ENCODE data around the gene LMCD1.

LMCD1 gene, protein sequence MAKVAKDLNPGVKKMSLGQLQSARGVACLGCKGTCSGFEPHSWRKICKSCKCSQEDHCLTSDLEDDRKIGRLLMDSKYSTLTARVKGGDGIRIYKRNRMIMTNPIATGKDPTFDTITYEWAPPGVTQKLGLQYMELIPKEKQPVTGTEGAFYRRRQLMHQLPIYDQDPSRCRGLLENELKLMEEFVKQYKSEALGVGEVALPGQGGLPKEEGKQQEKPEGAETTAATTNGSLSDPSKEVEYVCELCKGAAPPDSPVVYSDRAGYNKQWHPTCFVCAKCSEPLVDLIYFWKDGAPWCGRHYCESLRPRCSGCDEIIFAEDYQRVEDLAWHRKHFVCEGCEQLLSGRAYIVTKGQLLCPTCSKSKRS

DNA sequence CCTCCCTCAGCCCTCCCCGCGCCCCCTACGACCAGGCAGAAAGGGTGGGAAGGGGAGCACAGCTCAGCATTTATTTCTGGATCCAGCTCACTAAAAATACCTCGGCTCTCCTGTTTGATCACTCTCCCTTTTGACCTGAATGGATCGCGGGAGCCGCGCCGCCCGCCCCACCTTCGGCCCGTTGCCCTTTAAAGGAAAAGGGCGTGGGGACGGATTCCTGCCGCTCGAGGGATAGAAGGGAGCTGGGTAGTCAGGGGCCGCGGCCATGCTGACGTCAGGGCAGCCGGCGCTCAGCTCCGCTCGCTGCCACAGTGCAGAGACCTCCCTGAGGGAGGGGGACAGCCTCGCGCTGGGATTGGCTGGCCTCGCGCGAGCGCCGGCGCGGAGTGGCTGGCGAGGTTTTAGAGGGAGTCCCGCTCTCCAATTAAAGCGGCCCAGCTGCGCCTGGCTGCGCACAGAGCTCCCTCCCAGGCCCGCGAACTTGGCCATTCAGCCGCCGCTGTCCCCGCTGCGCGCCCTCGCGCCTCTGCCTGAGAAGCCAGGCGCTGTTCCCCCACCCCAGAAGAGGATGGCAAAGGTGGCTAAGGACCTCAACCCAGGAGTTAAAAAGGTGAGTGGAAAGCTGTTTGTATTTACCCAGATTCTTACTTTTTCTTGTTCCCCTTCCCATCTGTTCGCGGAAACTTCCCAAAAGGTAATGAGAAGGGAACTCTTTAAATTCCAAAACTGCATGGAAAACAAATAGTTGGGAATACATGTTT lies at the start of gene LMCD1:
TSS of gene LMCD1 (plus strand) at position 453 of the 761 bp plus-strand sequence. CDS start at position 569, 116 bp downstream.
- DNase-seq: peak; percentile 58

DNA sequence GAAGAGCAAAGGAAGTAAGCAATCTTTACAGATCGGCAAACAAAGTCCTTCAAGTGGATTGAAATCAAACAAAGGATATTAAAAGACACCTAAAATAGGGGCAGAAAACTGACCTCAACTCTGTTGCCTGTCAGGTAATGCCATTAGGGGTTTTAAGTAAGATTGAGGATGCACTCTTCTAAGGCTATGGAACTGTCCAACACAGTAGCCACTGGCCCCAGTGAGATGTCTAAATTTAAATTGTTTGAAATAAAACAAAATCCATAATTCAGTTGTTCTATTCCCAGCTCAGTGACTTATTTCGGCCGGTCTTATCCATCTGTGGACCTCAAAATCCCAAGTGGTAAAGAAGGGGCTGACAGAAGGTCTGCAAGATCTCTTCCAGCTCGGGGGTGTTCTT lies 49.5 kb upstream of the LMCD1 start:
- no peak for DNase-seq

DNA sequence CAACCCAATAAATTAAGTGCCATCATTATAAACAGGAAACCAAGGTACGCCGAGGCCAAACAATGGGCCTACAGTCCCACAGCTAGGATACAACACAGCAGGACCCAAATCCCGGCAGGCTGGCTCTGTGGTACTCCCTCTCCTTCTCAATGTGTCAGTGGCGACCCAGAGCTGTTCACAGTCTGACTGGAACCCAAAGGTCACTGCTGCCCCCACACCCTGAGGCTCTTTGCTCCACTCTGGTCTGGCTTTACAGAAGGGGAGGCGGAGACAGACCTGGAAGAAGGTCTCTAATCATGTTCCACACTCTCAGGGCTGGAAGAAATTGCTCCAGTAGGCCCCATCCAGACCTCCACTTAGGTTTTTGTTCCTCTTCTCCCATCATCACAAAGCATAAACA lies 48.5 kb upstream of the LMCD1 start:
- no peak for DNase-seq

DNA sequence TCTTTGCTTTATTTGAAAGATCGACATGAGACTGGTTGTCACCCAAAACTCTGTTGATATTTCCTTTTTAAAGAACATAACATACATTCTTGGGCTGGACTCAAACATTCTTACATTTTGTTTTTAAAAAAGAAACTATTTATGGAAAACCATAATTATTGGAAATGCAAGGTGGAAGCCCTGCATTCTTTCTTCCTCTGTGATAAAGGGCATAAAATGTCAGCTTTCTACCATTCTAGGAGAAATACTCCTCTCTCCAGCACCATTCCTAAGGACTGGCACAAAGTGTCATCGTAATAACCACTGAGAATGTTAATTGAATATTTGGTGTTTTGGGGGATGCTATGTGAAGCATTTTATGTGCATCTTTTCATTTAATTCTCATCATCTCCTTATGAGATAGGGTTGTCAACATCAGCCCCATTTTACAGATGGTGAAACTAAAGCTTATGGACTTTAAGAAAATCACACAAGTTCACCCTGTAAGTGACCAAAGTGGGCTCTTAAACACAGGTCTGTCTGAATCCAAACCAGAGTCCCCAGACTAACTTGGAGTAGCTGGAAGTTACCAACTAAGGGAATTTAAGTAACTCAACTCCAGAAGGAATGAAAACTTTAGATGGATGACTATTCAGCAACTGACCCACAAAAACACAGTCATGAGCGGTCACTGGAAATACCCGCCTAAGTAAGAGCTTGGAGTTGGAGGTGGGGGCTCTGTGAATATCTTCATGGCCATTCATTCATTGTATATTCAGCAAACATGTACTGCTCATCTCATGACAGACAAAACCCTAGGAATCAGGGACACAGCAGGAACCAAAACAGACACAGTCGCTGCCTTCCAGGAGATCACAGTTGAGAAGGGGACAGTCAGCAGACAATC lies 45.9 kb upstream of the LMCD1 start:
- no peak for DNase-seq

DNA sequence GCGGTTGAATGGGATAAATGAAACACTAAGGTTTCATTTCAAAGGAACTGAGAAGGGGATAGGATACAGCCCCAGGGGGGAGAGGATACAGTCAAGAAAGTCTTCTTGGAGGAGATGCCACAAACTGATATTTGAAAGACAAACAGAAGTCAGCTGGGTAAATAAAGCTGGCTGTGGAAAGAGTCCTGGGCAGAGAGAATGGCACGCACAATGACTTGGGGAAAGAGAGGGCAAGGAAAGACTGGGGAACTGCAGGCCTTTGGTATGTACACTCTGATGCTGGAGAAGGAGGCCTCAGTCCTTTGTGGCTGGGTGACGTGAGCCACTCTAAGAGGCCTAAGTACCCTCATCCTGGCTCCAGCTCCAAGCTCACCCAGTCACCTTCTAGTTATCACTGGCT lies 45.2 kb upstream of the LMCD1 start:
- DNase-seq: no peak

DNA sequence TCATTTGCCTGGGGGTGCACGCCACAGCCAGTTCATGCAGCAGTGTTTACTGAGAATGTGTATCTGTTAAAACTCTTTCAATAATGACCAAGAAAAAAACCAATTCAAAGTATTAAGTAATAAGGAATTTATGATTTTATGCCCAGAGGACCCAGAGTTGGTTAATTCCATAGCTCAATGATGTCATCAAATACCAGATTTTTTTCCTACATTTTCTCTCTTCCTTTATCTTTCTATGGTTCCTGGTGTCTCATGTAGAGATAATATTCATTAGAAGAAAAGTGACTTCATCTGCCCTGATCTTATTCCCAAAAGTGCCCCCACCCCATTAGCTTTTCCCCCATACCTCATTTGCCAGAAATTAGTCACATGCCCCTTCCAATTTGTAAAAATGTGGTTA lies 44.6 kb upstream of the LMCD1 start:
- no peak for DNase-seq

DNA sequence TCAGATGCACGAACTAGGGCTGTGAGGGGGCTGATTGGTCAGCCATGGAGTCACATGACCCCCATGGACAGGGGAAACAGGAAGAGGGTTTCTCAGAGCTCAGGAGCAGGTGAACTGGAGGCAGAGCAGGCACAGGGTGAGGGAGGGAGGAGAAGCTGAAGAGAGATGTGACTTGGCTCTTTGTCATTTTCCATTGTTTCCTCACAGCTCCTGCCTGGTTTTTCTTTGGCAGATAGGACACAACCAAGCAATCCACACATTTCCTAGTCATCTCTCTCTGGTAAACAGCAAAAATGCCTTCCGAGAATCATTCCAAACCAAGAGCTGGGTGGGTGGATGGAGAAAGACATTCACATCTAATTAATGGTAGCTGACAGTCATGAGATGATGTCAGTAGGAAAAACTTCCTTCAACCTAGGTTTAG lies 43.4 kb upstream of the LMCD1 start:
- DNase-seq: no peak

DNA sequence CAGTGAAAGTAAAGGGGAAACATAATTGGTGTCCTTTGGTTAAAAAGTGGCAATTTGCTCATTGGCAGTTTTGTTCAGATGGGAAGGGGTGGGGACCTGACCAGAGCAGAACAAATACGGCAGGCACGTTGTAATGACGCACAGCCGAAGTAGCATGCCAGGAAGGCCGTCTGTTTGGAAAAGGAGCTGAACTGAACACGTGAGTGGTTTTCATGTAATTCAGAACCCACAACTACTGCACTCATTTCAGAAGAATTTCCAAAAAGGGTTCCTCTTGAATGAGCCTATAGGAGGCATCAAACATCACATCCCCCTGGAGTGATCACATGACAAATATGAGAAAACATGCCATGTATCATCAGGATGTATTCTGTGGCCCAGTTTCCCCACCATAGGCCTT lies 42.9 kb upstream of the LMCD1 start:
- no peak for DNase-seq

DNA sequence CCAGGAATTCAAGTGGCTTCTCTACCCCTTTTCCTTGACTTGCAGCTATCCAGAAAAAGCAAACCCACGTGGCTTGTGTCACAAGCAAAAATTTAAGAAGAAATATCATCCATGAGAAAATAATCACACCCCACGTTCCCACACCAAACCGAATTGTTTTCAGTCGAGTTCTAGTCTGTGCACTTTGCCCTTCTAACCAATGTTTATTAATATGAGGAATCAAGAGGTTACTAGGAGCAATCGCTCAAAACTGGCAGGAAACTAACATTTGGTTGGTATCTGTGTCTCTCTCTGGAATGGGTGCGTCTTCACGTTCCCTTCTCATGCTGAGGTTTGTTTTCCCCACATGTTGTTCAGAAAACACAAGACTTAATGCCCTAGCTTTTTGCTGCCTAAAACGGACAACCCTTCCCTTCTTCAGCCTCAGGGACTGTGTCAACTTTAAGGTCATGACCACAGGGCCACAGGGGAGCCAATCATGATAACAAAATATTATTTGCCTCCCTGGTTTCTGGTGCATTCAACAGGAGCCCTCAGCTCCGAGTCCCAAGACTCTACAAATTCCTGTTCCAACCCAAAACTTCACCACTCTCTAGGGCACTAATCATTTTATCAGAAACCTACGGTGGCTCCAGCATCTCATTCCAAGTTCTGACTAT lies 41.4 kb upstream of the LMCD1 start:
- DNase-seq: no peak

DNA sequence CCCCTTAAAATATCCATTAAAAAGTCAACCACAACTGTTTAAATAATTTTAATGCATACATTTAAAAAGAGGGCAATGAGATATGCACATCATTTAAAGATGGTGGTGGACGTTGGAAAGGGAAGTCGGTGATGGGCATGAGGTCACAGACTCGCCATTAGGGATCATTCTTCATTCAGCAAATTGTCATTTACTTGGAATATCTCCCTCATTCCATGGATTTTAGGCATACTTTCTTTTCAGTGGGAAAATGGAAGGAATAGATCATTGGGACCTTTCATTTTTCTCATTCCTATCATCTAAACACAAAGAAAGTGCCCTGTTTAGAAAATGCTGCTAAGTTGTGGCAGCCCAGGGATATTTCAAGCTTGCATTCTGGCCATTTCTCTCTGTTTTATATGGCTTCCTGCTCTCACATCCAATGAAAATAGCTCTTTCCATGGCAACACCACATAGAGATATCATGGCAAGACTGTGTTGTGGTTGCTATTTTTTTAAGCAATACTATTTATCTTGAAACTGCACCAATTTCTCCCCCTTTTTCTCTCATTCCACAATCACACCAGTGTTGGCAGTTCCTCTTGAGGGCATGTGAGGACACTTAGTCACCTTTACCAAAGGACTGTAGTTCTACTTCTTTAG lies 40.7 kb upstream of the LMCD1 start:
- DNase-seq: no peak

DNA sequence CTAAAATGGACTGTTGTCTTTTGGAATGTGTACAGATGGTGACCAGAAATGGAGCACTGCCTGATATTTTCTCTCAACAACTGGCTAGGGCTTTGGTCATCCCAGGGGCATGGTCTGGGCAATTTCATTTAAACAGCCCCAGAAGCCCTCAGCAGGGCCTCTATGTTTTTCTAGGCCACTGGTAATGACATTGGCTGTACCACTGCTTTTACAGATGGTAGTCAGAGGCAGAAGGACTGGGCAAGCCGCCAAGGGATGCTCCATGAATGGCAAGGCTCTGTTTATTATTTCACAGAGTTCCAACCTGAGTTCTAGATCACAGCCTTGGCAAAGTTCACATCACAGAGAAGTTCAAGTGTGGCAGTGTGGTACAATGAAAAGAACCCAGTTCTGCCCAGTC lies 37.0 kb upstream of the LMCD1 start:
- no peak for DNase-seq

DNA sequence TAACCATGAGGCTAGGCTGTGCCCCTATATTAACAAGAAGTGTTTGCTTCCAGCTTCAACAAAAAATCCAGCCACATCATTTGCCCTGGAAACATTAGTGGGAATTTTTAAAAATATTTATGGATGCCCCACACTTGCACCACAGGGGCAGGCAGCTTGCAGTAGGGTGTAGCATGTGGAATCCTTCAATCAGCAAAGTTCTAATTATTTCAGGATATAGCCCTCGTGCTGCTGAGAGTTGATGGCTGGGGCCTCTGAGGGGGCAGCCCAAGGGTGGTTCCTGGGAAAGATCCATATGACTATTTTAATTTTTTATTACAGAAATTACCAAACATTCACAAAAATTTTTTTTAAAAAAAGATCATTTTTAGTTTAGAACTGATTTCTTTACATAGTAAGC lies 35.1 kb upstream of the LMCD1 start:
- DNase-seq: no peak

DNA sequence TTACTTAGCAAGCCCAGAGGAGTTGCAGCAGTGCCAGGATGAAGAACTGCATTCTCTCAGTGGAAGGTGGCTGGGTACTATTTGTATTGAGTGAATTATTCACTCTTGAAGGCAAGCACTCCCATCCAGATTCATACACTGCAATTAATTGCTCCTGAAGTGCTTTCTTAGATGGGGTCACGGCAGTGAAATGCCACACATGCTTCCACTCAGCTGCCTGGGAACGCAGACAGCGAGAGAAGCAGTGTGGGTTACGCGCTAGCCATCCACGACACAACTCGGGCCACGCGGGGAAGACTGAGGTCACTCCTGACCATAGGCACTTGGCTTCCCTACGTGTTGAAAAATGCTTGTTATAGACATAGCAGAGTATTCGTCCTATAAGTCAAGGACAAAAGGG lies 30.8 kb upstream of the LMCD1 start:
- DNase-seq: no peak

DNA sequence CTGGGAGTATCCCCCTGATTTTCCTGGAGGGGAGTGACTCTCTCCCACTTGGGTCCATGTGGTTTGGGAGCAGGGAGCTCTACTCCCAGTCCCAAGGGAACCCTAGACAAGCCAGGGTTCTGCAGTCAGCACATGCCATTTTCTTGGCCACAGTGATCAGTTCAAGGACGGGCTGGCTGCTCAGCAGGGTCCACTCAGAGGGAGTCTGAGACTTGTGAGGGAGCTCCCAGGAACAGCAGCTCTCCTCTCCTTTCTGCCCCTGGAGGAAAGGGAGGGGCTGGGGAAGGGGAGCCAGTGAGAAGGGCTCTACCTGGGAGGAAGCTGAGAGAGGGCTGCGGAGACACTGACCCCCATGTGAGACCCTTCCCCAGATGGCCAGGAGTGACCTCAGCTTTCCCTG lies 29.1 kb upstream of the LMCD1 start:
- no peak for DNase-seq

DNA sequence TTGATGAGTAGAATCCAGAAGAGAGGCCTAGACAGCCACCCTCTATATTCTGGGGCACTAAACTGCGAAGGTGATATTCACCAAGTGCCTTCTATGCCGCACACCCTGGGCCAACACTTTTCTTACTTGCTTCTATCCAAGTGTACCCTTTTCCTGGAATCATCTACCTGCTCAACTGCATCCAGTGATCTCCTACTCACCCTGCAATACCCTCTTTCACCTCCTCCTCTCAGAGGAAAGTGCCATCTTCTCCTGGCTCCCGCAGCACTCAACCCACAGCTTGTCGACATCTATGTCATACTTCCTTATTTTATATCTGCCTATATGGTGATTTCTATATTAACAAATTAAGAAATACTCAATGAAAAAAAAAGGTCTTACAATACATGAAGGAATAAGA lies 28.6 kb upstream of the LMCD1 start:
- DNase-seq: no peak

DNA sequence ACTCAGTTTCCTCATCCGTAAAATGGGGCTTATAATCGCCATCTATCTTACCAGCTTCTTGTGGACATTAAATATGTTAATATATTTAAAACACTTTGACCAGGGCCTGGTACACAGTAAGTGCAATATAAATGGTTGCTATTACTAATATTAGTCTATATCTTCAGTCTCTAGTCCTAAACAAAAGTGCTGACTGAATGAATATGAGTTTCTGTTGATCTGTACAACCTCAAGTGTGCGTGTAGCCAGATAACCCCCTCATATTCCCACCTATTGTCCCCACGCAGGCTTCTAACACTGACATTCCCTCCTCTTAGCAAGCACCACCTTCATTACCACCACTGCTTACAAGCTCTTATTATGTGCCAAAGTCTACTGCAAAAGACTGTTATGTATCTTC lies 27.6 kb upstream of the LMCD1 start:
- DNase-seq: no peak

DNA sequence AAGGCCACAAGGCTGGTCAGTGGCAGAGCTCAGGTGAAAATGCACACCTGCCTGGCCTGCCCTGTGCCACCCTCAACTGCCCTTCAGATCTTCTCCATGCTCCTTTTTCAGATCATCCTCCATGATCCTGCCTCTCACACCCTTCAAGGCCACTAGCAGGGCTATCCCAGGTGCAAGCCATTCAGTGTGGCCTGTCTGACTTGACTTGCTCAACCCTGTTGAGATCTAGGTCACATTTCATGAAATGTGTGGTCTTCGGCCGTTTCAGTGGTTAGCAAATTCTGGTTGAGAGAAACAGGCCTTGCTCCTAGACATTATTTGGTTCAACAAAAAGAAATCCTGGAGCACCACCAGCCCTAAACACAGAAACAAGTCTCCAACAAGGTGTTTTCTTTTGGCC lies 26.6 kb upstream of the LMCD1 start:
- no peak for DNase-seq

DNA sequence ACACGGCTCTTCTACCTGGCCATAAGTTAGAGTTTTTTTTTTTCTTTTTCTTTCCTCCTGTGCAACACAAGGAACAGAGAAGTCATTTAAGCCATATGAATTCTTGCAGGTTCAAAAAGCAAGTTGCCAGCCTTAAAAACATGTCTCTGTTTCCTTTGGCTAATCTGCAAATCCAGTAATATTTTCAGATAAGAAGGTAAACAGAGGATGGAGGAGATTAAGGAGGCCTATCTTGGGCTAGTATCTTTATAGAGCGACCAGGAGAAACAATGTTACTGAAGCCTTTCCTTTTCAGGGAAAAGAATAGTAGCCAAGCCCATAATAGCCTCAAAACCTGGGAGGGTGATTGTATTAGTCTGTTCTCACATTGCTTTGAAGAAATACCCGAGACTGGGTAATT lies 20.9 kb upstream of the LMCD1 start:
- DNase-seq: no peak

DNA sequence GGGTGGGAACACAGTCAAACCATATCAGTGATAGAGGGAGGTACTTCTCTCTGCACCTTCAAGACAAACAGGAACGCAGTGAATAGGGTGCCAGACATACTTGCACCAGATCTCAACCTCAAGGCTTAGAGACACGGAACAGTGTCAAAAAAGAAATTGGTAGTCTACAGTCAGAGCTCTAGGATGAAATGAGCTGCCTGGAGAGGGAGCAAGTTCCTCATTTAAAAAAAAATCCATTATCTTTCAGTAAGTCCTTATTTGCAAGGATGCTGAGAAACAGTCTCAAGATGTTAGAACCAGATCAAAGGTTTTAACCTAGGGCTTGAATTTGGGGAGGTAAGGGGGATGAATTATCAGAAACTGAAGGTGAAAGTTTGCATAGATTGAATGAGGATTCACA lies 20.2 kb upstream of the LMCD1 start:
- no peak for DNase-seq

DNA sequence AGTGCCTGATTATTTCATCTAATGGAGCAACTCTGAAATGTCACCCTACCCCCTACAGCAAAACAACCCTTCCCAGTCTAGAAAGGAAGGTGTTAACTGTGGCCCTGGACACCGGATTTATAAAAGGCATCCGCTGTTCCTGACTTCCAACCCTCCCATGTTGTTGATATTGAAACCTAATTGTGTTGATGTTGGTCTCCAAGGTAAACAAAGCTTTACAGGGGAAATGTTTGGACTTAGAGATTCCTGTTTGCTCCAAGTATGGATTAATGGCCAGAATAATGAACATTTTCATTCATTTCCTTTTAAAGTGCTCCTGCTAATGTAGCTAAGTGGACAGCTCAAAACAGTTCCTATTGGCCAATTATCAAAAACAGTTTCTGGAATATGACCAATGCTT lies 19.4 kb upstream of the LMCD1 start:
- no peak for DNase-seq

DNA sequence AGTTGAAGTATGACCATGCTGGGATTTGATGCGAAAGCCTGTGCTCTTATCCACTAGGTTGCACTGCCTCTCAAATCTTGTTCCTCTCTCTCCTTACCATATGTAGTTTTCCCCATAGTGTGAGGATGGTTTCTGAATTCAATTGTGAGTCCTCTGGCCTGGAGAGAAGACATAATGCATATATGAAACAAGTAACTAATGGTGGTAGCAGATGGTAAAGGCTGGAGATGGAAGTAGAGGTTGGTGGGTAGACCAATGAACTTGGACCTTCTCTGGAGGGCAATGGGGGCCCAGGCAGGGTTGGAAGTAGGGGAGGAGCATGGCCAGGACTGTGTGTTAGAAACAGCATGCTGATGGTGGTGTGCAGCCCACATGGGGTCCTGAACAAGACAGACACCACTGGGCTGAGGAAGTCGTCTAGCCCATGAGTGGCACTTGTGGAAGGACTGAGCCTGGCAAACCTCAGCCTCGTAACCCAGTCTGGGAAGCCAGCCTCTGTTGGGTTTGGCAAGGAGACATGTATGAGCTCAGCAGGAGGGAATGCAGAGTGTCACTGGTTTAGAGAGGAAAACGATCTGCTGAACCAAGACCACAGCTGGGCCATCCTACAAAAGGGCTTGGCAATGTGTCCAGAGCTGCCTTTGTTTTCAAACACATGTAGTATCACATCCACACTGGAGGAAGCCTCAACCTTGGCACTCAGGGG lies 18.5 kb upstream of the LMCD1 start:
- DNase-seq: no peak

Data from activated T-cell treated with anti-CD3 and anti-CD28 coated beads for 4 hours (primary cell).